D721Med (cell line): ENCODE measurements around the gene PRSS36.
"Not testable (repeated sequence)": the region's sequence is repeated elsewhere in the genome, so short reads cannot be mapped to it uniquely, and the experiment has no call there.

Experiments used
- DNase-seq: peaks from one replicate; pipeline ENCODE4 v3.0.0; 2011; ENCODE audit warnings: low spot score; ENCODE audit not compliant: insufficient read length
- FAIRE-seq: peaks from 2 replicates; lab custom pipeline; 2011; peaks lifted over from hg19 to GRCh38; lab: Jason Lieb, UNC
- CTCF ChIP-seq: IDR thresholded peaks from 2 replicates; pipeline ENCODE4 v1.5.1; 2012; ENCODE audit warnings: mild to moderate bottlenecking, control low read depth; ENCODE audit not compliant: insufficient read depth; ENCODE audit errors: missing control alignments

PRSS36 gene

GRCh38 chr16:31149894-31150890, at the start of gene PRSS36:
PRSS36 (minus strand) TSS chr16:31150066; CDS start chr16:31150035, 31 bp downstream.
- no peak for FAIRE-seq
- peak; percentile 6 for DNase-seq
- no peak for TF ChIP-seq CTCF

- no peak for DNase-seq
- TF ChIP-seq CTCF = no peak
- no peak for FAIRE-seq
Measured at GRCh38 chr16:31199430-31200041, 49.7 kb upstream of the PRSS36 start.

GRCh38 chr16:31198207-31198882, 48.5 kb upstream of the PRSS36 start:
- DNase-seq (no peak), FAIRE-seq (no peak)
- TF ChIP-seq CTCF = no peak

- no peak for TF ChIP-seq CTCF
- DNase-seq (no peak), FAIRE-seq (no peak)
Measured at GRCh38 chr16:31196324-31197088, 46.6 kb upstream of the PRSS36 start.

GRCh38 chr16:31195861-31196260, 46.0 kb upstream of the PRSS36 start:
- FAIRE-seq, DNase-seq: not testable (repeated sequence)

- TF ChIP-seq CTCF = no peak
- DNase-seq (no peak), FAIRE-seq (no peak)
Measured at GRCh38 chr16:31194898-31195297, 45.0 kb upstream of the PRSS36 start.

- no peak for FAIRE-seq
Measured at GRCh38 chr16:31193874-31194273, 44.0 kb upstream of the PRSS36 start.

More at GRCh38 chr16:31193874-31194273, 44.0 kb upstream of the PRSS36 start:
- no peak for TF ChIP-seq CTCF
- no peak for DNase-seq
